Left lung (tissue), 10 donors: ENCODE data around the gene GABRA4. TPM values are rescaled to one million over a fixed set of nuclear protein-coding genes. Genes with fewer than 3 reads are reported as not detected.

Source experiments
- ATAC-seq: fragments of 200-7000 bp; cut with Tn5 transposase; one replicate; pipeline ENCODE4 v1.9.1; 2020; ENCODE audit warnings: moderate library complexity
- DNase-seq, 4 donors: peaks; one replicate each; pipeline ENCODE4 v3.0.0-alpha.2; 2013 to 2020
- H3K27ac ChIP-seq, 2 donors: fragments of 200-600 bp; sonication (generic) in 1 of 2; one replicate each; pipeline versions ENCODE4 v1.5.0 to v1.8.0; 2020 to 2021
- H3K27me3 ChIP-seq, 2 donors: fragments of 200-600 bp; sonication (generic) in 1 of 2; one replicate each; pipeline versions ENCODE4 v1.5.0 to v1.8.0; 2020 to 2021
- H3K36me3 ChIP-seq, 2 donors: fragments of 200-600 bp; sonication (generic) in 1 of 2; one replicate each; pipeline versions ENCODE4 v1.5.0 to v1.8.0; 2020 to 2021
- H3K4me1 ChIP-seq, 2 donors: fragments of 200-600 bp; one replicate each; pipeline ENCODE4 v1.8.0; 2021
- H3K4me3 ChIP-seq, 2 donors: fragments of 200-600 bp; sonication (generic) in 1 of 2; one replicate each; pipeline versions ENCODE4 v1.5.0 to v1.8.0; 2020 to 2021; ENCODE audit warnings: mild to moderate bottlenecking in 1 of 2
- H3K9me3 ChIP-seq, 2 donors: fragments of 200-600 bp; sonication (generic) in 1 of 2; one replicate each; pipeline versions ENCODE4 v1.5.0 to v1.8.0; 2020 to 2021
- intact Hi-C, 2 donors: fragments of 100-400 bp; cut with DNase I; formaldehyde crosslinking; loops; one replicate each; pipeline versions ENCODE4 v1.11.2 to v1.14.2; 2022
- polyA plus RNA-seq, 6 donors: library from polyadenylated mRNA; unstranded; fragments of 120-200 nt; gene quantifications; one replicate each; pipeline ENCODE4 v1.2.1, GENCODE V29; 2013; ENCODE audit not compliant: insufficient read length in 6 of 6
- total RNA-seq, 2 donors: library from RNA; stranded (reverse); fragmentation: NEBNext Ultra II Directional; extraction: Animal tissue kit (Norgen Biotek cat#: 25700); gene quantifications; one replicate each; pipeline ENCODE4 v1.2.1, GENCODE V29; 2021
- TF ChIP-seq, protein P1 (sequence below), 2 donors: fragments of 200-600 bp; sonication (generic) in 1 of 2; IDR thresholded peaks; one replicate each; pipeline versions ENCODE4 v1.5.0 to v1.8.0; 2021; ENCODE audit warnings: antibody characterized with exemption in 2 of 2
- donor health status: DM: no; HTN: yes; CAD: no.
- donor health status: DM: no; HTN: no; CAD: no.

GABRA4 gene
- total and polyA plus RNA-seq, 8 donors = 0.03 to 0.11 TPM; not detected in 6

DNA sequence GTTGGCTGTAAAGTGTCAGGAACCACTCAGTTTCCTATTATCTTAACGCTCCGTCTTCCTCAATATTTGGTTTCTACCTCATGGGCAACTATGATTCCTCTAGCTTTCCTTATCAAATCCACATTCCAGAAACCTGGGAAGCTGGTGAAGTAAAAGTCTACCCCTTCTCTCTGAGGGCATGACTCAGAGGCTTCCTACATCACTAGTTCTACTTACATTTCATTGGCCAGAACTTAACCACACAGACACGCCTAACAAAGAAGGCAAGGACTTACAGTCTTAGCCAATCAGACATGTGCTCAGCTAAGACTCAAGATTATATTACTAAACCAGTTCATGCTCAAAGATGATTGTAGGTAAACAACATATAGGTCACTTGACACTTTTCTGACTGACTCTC, 114.7 kb downstream of the GABRA4 start:
- H3K4me3 ChIP-seq = no peak overlapping the region
- intact Hi-C loops = no loop called here
- TF ChIP-seq, protein P1, sequence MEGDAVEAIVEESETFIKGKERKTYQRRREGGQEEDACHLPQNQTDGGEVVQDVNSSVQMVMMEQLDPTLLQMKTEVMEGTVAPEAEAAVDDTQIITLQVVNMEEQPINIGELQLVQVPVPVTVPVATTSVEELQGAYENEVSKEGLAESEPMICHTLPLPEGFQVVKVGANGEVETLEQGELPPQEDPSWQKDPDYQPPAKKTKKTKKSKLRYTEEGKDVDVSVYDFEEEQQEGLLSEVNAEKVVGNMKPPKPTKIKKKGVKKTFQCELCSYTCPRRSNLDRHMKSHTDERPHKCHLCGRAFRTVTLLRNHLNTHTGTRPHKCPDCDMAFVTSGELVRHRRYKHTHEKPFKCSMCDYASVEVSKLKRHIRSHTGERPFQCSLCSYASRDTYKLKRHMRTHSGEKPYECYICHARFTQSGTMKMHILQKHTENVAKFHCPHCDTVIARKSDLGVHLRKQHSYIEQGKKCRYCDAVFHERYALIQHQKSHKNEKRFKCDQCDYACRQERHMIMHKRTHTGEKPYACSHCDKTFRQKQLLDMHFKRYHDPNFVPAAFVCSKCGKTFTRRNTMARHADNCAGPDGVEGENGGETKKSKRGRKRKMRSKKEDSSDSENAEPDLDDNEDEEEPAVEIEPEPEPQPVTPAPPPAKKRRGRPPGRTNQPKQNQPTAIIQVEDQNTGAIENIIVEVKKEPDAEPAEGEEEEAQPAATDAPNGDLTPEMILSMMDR (IDR thresholded peaks at IDR 0.05) = no peak
- H3K9me3 ChIP-seq = no peaks in the 10 kb centered on the region
- no peaks in the 10 kb centered on the region for H3K27me3 ChIP-seq
- DNase-seq (no peak), ATAC-seq (no peak)
- no peaks in the 10 kb centered on the region for H3K4me1 ChIP-seq
- no peaks in the 10 kb centered on the region for H3K36me3 ChIP-seq
- H3K27ac ChIP-seq = no peak overlapping the region

- Histone ChIP-seq H3K4me1 (no peaks in the 10 kb centered on the region), H3K4me3 (no peak overlapping the region), H3K36me3 (no peaks in the 10 kb centered on the region), H3K9me3 (peaks cover 0 to 12% of the 10 kb centered on the region in 2 donors), H3K27ac (no peak overlapping the region), H3K27me3 (no peaks in the 10 kb centered on the region)
- TF ChIP-seq, protein P1 (IDR thresholded peaks at IDR 0.05) = no peak
- intact Hi-C loops = no loop called here
- ATAC-seq (no peak), DNase-seq (no peak)
These were observed 118.6 kb downstream of the GABRA4 start for GRCh38 chr4:46874811-46875210.

GRCh38 chr4:46870411-46870810, 123.0 kb downstream of the GABRA4 start:
- TF ChIP-seq, protein P1 (IDR thresholded peaks at IDR 0.05) = no peak
- no peaks in the 10 kb centered on the region for H3K36me3 ChIP-seq
- H3K27me3 ChIP-seq = no peaks in the 10 kb centered on the region
- peaks cover 0 to 12% of the 10 kb centered on the region in 2 donors for H3K9me3 ChIP-seq
- no peak for DNase-seq
- intact Hi-C loops = no loop called here
- ATAC-seq = no peak
- no peak overlapping the region for H3K4me3 ChIP-seq
- no peaks in the 10 kb centered on the region for H3K4me1 ChIP-seq
- H3K27ac ChIP-seq = no peak overlapping the region

Other genes starting within 250 kb of the GABRA4 start
- not detected for gene COX7B2, start 84.3 kb downstream of the GABRA4 start, total RNA-seq
- not detected for gene COX7B2, start 84.3 kb downstream of the GABRA4 start, polyA plus RNA-seq
- not detected for gene GABRB1, start 38.0 kb upstream of the GABRA4 start, total RNA-seq
- gene GABRB1, start 38.0 kb upstream of the GABRA4 start, polyA plus RNA-seq = under 1 TPM in 4 of 6 donors, not detected in 2; 0.17 to 0.48 (median 0.32) TPM